Measurements from ENCODE around the gene UBASH3A.

DNA sequence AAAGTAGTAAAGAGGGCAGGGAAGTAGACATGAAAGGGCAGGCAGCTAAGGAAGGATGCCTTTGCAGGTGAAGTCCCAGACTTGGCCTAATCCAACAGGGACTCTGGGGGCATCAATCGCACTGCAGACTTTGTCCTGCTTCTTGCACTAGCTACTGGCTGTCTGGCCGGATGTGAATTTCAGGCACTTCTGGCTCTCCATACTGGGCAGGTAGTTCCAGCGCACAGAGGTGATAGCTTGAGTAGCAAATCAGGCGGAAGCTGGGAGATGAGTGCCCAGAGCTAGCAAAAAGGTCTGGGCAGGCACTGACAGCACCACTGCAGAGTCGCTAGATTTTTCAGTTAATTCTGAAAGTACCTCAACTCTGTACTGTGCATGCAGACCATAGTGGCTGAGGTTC is 91.3 kb downstream of the UBASH3A start:
- TF ChIP-seq EZH2 (IDR thresholded peaks at IDR 0.05; ENCODE audit: low read length, missing control alignments) (no peak), CTCF (conservative IDR thresholded peaks at IDR 0.05 in 1 of 2, IDR thresholded peaks at IDR 0.05 in 1 of 2; ENCODE audit: low read depth in 1 of 2, low read length in 2 of 2) (no peak)
